Activated CD8-positive, alpha-beta memory T cell treated with anti-CD3 and anti-CD28 coated beads, Interleukin-2, amount 50 U/mL, for 4 hours (primary cell): ENCODE measurements around the gene TIMM13.

Source experiments
- DNase-seq: peaks from one replicate; pipeline ENCODE4 v3.0.0-alpha.2; 2020

Gene TIMM13

GRCh38 chr19:2376784-2377519 lies 50.4 kb downstream of the TIMM13 start:
- no peak for DNase-seq
